GM12801 (cell line): Measurements from ENCODE around the gene SIDT2.

Source experiments
- TF ChIP-seq, protein P1 (sequence below): IDR thresholded peaks from one replicate; pipeline ENCODE4 v1.5.1; 2011; ENCODE audit warnings: control low read depth; ENCODE audit not compliant: insufficient read length; ENCODE audit errors: extremely low read depth

Gene SIDT2

DNA sequence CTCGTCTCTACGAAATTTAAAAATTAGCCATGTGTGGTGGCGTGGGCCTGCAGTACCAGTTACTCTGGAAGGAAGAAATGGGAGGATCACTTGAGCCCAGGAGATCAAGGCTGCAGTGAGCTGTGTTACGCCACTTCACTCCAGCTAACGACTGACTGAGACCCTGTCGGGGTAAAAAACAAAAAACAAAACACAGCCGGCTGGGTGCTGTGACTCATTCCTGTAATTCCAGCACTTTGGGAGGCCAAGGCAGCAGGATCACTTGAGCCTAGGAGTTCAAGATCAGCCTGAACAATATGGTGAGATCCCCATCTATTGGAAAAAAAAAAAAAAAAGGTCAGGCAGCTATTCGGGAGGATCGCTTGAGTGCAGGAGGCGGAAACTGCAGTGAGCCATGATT lies 32.0 kb upstream of the SIDT2 start:
- TF ChIP-seq, protein P1, sequence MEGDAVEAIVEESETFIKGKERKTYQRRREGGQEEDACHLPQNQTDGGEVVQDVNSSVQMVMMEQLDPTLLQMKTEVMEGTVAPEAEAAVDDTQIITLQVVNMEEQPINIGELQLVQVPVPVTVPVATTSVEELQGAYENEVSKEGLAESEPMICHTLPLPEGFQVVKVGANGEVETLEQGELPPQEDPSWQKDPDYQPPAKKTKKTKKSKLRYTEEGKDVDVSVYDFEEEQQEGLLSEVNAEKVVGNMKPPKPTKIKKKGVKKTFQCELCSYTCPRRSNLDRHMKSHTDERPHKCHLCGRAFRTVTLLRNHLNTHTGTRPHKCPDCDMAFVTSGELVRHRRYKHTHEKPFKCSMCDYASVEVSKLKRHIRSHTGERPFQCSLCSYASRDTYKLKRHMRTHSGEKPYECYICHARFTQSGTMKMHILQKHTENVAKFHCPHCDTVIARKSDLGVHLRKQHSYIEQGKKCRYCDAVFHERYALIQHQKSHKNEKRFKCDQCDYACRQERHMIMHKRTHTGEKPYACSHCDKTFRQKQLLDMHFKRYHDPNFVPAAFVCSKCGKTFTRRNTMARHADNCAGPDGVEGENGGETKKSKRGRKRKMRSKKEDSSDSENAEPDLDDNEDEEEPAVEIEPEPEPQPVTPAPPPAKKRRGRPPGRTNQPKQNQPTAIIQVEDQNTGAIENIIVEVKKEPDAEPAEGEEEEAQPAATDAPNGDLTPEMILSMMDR, result no peak

DNA sequence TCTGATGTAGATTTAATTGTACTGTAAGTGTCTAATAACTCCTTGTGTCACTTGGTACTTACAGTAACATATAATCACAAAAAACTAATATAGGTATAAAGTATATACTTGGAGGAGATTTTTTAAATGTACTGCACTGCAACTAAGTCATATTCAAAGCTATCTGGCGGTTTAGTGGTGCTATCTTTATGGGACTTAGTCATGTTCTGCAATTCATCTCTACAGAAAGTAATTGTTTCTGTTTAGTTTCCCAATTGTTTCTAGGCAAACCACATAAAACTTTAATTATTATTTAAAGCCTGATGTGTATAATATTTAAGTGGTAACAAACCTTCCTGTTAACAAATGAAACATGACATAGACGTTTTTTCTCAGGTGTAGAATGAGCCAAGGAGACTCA lies 26.5 kb upstream of the SIDT2 start:
- TF ChIP-seq, protein P1, result no peak

DNA sequence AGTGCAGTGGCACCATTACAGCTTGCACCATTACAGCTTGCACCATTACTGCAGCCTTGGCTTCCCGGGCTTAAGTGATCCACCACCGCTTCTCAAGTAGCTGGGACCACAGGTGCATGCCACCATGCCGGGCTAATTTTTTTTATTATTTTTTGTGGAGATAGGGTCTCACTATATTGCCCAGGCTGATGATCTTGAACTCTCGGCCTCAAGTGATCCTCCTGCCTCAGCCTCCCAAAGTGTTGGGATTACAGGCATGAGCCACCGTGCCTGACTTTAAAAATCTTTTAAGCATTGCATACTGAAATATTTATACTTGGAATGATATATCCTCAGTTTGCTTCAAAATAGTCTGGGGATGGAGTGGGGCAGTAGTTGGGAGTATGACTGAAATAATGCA lies 24.1 kb upstream of the SIDT2 start:
- TF ChIP-seq, protein P1, result no peak

DNA sequence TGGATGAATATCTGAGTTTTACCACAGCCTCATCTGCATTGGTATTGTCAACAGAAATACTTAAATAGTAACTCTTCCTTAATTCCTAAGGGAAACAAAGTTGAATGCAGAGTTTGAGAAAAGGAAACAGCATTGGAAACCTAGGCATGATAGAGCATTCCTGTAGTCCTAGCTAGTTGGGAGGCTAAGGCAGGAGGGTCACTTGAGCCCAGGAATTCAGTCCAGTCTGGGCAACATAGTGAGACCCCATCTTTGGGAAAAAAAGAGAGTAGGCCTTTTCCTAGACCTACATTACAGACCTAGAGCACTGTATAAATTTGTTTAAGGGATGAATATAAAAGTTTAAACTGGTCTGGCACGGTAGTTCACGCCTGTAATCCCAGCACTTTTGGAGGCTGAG lies 21.0 kb upstream of the SIDT2 start:
- TF ChIP-seq, protein P1, result no peak

DNA sequence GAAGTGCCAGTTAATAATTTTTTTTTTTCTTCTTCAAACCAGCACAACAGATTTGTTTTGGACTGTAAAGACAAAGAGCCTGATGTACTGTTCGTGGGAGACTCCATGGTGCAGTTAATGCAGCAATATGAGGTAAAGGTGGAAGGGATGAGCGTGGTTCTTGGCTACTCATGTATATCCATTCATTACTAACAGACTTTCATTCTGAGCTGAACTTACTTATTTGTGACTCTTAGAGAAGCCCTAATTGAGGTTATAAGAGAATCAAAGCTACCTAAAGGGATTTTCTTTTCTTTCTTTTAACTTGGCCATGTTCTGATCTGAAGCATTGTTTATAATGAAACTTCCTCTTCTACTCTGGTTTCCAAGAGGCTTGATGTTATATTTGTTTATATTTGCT lies 18.7 kb upstream of the SIDT2 start:
- TF ChIP-seq, protein P1, result no peak

DNA sequence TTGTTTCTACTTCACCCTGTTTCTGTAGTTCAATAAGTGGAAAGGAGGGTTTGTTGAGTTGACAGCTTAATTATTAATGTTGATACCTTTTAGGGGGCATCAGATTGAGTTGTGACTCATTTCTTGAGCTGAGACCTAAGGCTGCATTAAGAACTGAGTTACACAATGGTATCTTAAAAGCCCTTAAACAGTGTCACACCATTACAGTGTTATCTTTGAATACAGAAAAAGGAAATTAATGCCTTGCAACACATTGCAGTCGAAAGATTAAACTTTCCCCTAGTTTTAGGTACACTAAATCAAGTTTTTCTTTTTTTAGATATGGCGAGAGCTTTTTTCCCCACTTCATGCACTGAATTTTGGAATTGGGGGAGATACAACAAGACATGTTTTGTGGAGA lies 17.7 kb upstream of the SIDT2 start:
- TF ChIP-seq, protein P1, result no peak

DNA sequence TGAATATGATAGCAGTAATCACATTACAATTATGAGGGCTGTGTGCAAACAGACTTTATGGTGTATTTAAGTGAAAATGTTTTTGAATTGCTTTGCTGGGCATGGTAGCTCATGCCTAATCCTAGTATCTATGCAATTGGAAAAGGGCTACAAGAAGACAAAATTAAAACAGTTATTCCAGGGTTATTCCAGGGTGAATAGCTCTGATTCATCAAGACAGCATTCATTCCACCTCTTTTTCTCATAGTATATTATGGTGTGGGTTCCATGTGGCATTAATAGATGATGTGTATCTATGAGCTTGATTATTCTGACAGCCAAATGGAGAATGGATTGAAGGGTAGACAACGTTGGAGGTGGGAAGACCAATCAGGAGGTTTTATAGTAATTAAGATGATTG lies 12.1 kb upstream of the SIDT2 start:
- TF ChIP-seq, protein P1, result no peak

DNA sequence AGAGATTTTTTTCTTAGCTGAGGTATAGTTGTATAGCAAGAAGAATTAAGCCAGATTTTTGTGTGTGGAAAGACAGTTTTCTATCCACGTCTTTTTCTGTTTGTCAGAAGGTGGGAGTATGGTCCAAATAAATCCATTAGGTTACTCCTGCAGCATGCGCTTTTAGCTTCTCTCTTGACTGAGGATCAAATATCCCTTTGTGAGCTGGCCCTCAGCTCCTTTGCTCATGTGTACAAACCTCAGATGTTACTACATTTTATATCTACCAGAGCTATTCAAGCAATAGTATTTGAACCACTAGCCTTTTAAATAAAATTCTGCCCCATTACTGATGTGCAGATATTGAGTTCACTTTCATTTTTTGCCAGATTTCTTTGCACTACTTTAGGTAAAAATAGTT lies 8.8 kb upstream of the SIDT2 start:
- TF ChIP-seq, protein P1, result no peak
